GM21786 (cell line): ENCODE results near the gene FBXO46.

Experiments
- ATAC-seq: cut with Tn5 transposase; IDR thresholded peaks from one replicate; pipeline ENCODE4 v1.9.1; 2021; ENCODE audit not compliant: unreplicated experiment

FBXO46 gene, protein sequence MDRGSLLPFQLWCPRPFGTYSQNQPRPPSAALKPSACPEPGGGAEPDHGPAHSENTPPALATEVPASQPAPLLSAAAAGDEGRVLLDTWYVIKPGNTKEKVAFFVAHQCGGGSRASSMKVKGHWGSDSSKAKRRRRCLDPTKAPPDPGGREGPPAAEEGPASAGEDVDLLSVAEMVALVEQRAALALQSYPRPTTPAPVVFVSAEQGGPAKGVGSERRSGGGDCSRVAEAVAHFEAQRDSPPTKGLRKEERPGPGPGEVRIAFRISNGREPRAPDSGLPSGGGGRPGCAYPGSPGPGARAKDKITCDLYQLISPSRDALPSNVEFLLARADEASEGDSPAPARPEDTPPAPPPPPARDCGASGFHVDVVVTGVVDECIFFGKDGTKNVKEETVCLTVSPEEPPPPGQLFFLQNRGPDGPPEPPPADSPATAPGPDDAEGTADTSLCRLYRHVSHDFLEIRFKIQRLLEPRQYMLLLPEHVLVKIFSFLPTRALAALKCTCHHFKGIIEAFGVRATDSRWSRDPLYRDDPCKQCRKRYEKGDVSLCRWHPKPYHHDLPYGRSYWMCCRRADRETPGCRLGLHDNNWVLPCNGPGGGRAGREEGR

GRCh38 chr19:45730368-45731288 lies at the start of gene FBXO46:
Gene FBXO46 (minus strand): TSS chr19:45730896. CDS start chr19:45713495, 17,401 bp downstream.
- peak; percentile 85 for ATAC-seq

DNA sequence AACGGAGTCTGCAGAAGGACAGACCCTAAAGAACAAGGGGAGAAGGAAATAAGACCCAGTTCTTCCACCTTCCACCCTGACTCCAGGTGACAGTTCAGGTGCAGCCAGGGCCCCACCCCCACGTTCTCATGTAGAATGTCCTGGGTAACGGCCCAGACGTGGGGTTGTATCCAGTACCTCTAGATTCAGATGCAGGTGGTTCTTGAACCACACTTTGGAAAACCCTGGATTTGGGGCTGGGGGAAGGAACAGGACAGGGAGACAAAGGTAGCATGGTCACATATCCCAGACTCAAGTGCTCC lies 49.4 kb upstream of the FBXO46 start:
- no peak for ATAC-seq

DNA sequence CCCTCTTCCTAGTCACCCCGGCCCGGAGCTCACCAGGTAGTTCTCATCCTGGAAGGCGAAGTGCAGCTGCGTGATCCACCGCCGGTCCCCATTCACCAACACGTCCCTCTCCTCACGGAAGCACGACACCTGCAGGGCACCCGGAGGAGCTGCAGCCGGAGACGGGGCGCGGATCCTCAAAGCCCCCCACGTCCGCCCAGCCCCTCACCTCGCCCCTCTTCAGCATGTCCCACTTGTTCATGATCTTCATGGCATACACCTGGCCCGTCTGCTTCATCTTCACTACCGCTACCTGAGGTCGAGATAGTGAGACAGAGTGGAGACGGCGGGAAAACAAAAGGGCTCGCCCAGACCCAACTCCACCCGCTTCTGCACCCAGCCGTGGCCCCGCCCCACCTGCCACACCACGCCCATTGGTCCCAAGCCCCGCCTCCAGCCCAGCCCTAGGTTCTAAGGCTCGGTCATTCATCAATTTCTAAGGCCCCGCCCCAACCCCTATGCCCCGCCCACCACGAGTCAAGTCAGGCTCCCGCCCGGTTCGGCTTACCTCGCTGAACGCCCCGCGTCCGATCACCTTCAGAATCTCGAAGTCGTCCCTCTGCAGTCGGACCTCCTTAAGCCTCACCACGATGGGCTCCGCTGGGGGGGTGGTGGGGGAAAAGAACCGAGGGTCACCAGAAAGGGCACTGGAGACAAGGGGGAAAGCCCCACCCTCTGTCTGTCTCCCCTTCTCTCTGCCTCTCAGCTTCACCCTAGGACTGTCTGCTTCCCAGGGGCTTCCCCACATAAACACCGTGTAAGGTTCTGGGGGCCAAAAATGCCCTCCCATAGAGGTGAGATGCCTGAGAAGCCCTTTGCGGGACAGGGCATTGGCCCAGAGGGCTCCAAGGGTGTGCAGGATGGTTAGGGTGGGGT lies 48.8 kb upstream of the FBXO46 start:
- ATAC-seq = peak; percentile 69

- ATAC-seq = no peak
Measured at GRCh38 chr19:45778010-45778661, 47.4 kb upstream of the FBXO46 start.

DNA sequence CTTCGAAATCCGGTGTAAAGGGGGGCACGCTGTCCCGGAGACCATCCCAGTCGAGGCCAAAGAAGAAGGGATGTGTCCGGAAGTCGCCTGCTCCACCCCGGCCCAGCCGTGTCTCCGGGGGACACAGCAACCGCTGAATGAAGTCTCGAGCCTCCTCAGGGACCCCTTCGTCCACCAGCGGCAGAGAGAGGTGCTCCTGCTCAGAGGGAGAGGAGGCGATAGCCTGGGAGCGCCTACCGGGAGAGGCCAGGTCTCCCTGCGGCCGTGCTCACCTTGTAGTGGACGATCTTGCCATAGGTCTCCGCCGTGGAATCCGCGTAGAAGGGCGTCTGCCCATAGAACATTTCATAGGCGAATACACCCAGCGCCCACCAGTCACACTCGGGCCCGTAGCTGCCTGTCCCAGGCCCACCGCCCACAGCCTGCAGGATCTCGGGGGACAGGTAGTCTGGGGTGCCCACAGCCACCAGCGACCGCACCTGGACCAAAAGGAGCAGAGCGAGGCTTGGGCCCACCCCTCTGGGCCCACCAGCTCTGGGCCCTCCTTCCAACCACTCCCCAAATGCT lies 46.8 kb upstream of the FBXO46 start:
- no peak for ATAC-seq

GRCh38 chr19:45774765-45775164 lies 44.1 kb upstream of the FBXO46 start:
- ATAC-seq = no peak

- no peak for ATAC-seq
Measured at GRCh38 chr19:45773384-45773783, 42.7 kb upstream of the FBXO46 start.

DNA sequence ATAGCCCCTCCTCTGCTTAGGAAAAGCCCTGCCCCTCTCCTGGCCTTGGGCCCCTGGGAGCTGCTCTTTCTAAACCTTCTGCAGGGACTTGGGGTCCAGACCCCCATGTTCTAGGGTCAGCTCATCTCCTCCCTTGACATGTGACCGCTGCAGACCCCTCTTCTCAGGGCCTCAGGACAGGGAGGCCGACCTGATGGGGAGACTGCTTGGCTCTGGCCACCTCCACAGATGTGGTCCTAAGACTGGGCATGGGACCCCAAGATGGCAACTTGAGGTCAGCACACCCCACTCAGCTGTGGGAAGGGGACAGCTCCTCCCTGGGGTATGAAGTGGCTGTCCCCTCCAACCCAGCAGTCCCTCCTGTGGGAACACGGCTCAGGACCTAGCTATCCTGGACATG lies 42.2 kb upstream of the FBXO46 start:
- no peak for ATAC-seq

- ATAC-seq = no peak
Measured at GRCh38 chr19:45772130-45772840, 41.6 kb upstream of the FBXO46 start.

DNA sequence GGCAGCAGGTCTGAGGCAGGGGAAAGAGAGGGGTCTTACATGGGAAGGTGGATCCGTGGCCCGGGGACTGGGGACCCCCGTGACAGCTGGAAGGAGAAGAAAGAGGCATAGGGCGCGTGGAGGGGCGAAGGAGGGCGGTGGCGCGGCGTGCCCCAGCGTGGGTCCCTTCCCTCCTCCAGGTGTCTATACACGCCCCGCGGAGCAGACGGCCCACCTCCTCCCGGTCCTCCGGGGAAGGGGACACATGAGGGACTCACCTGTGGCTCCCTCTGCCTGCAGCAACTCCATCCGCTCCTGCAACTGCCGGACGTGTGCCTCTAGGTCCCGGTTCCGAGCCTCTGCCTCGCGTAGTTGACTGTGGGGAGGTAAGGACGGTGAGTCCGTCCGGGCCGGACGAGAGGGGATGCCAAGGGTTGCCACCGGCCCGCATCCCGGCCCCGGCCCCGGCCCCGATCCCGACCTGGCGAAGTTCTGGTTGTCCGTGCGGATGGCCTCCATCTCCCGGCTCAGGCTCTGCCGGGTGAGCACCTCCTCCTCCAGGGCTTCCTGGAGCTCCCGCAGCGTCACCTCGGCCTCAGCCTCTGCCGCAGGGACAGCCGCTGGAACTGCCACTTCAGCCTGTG lies 40.7 kb upstream of the FBXO46 start:
- ATAC-seq = no peak

- ATAC-seq = peak; percentile 47
Measured at GRCh38 chr19:45770192-45771101, 39.8 kb upstream of the FBXO46 start.

GRCh38 chr19:45769821-45770191 lies 39.1 kb upstream of the FBXO46 start:
- ATAC-seq = no peak

GRCh38 chr19:45768984-45769782 lies 38.5 kb upstream of the FBXO46 start, which contains the start of gene SIX5:
Gene SIX5 (minus strand): TSS chr19:45769252. CDS start chr19:45768844, 408 bp downstream.
- peak; percentile 51 for ATAC-seq

DNA sequence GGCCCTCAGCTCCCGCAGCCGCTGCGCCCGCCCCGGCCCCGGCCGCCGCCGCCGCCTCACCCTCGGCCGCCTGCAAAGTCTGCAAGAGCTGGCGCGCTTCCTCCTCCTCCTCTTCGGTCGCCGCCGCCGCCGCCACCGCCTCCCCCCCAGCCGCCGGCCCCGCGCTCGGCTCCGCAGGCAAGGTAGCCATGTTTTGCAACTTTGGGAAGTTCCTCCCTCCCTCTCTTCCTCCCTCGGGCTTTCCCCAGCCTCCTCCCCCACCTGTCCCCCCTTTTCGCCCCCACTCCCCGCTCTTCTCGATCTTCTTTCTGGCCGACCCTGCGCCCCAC lies 37.9 kb upstream of the FBXO46 start:
- ATAC-seq = no peak

GRCh38 chr19:45767881-45768654 lies 37.4 kb upstream of the FBXO46 start:
- no peak for ATAC-seq

DNA sequence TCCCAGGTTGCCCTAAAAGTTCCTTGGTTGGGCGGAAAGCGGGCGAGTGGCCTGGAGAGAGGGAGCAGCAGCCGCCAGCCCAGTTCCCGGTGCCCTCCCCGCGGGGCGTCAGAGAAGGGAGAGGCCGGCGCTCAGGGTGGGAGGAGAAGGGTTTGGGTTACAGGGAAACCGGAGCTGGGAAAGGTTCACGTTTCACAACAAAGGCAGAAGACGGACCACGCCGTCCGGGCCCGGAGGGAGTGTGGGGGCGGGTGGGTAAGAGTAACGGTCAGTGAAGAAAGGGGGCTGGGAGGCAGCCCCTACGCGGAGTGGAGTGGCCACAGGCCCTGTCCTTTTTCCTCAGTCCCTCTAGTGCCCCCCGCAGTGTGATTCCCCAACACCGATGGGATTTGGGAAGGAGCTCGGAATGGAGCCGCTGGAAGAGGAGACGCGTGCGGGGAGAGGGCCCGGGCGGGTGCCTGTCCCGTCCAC lies 36.7 kb upstream of the FBXO46 start:
- ATAC-seq = no peak
